ENCODE results near the gene CAPZB.

CAPZB gene

DNA sequence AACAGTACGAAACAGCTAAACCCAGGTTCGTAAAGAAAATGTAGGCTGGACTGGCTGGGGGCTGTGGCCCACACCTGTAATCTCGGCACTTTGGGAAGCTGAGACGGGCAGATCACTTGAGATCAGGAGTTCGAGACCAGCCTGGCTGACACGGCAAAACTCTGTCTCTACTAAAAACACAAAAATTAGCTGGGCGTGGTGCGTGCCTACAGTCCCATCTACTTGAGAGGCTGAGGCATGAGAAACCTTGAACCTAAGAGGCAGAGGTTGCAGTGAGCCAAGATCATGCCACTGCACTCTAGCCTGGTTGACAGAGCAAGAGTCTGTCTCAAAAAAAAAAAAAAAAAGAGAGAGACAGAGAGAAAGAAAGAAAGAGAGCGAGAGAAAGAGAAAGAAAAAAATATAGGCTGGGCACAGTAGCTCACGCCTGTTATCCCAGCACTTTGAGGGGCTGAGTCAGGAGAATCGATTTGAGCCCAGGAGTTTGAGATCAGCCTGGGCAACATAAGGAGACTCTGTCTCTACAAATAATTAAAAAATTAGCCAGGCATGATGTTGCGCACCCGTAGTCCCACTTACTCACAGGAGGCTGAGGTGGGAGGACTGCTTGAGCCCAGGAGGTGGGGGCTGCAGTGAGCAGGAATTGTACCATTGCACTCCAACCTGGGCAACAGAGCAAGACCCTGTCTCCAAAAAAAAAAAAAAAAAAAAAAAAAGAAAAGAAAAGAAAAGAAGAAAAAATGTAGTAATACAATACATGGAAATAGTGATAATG lies 35.7 kb downstream of the CAPZB start:
- no peak for DNase-seq (ENCODE audit: low read depth in 2 of 3, low spot score in 1 of 3)

DNA sequence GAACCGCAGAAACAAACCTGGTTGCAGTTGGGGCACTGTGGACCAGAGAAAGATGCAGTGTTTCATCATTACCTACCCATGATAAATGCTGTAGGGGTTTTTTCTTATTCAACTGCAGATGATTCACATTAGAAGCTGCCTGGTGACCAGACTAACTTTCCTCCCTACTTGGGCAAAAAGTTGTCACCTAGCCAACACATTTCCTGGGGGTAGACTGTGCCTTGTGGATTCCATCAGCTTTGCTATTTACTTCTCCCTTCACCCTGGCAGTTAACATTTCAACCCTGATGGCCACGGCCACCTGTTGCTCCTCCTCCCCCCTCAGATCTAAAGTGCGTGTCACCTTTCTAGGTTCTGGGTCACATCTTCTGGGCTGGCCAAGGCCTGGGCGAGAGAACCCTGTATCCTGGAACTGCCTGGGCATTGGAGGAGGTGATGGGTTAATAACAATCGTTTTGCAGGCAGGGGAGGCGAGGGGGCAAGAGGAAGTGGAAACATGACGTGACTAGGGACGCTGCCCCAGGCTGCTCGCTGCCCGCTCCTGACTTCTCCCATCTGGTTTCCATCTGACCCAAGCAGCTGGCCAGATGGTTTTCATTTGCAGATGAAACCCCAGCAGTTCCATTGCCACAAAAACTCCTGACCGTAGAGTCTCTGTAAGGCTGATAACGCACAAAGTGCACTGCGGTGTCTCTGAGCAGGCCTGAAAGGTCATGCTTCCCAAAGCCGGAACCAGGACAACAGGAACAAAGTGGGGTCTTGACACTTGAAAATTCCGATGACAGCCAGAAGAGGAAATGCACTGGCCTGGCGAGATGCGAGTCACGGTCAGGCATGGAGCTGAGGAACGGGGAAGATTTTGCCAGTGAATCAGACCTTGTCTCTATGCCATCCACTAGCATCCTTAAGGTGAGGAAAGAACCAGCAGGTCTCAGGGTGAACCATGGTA lies 36.6 kb downstream of the CAPZB start:
- peak in 1 of 3 donors; percentile 30 for DNase-seq (ENCODE audit: low read depth in 2 of 3, low spot score in 1 of 3)

DNA sequence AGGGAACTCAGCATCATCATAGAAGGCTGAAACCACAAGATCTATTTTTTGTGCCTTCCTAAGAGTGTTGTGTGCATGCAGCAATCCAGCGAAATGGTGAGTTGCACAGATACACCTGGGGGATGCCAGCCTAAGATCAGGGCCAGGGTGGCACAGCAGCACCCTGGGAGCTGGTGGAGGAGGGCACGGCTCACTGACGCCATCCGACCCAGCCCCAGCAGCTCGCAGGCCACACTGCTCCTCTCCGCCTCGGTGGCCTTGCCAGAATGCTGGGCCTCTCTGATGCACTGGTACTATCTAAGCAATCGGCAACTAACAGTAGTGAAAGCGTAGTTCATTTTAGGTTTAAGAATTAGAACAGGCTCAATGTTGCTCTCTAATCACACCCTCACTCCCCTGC lies 37.8 kb downstream of the CAPZB start:
- no peak for DNase-seq (ENCODE audit: low read depth in 2 of 3, low spot score in 1 of 3)

DNA sequence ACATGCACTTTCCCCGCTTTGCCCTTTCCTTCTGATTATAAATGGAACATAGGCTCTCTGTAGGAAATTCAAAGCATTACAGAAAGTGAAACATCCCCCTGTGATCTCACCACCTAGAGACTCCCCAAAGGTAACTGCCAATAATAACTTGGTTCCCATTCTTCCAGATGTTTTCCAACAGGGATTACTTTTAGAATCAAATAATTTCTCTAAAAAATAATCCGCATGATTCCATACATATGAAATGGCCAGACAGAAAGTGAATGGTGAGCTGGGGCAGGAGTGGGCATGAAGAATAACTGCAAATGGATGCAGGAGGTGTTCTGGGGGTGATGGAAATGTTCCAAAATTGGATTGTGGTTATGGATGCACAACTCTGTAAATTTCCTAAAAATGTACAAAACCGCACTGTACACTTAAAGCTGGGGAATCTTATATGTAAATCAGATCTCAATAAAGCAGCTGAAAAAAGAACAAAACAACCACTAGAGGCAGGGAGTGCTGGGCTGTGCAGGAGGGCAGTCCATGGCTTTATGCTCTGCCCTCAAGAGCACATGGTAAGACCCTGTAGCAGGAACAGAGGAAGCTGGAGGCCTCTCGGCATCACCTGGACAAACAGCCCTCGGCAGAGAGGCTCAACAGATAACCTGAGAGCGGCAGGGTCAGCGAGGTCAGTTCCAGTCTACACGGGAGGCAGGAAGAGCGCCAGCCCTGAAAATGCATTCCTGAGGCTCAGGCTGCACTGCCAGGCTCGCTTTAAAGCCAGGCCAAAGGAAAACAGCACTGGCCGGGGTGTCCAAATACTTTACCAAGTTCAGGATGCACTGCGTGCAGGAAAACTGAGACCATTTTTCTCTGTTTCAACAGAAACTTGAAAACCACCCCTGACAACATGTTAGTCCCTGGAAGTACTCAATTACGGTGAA lies 39.7 kb downstream of the CAPZB start:
- DNase-seq (ENCODE audit: low read depth in 2 of 3, low spot score in 1 of 3): no peak

DNA sequence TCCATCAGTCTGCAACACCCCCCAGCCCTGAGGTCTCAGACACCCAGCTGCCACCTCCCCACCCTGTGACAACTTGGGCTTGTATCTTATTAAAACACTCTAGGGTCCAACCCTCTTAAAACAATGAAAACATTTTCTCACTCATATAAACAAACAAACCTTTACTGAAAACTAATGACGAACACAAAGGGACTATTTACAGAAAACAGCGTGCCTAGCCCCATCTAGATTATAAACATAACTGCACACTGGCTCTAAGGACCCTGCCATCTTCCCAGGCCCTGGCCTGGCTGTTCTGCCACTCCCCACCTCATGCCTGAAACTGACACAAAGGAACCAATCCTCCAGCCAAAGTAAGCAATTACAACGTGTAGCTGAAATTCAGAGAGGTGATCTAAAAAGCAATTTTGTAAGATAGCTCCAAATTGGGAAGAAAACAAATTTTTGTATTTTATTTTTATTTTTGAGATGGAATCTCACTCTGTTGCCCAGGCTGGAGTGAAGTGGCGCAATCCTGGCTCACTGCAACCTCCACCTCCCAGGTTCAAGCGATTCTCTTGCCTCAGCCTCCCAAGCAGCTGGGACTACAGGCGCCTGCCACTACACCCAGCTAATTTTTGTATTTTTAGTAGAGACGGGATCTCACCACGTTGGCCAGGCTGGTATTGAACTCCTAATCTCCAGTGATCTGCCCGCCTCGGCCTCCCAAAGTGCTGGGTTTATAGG lies 40.9 kb downstream of the CAPZB start:
- no peak for DNase-seq (ENCODE audit: low read depth in 2 of 3, low spot score in 1 of 3)

GRCh38 chr1:19443326-19443725 lies 42.0 kb downstream of the CAPZB start:
- no peak for DNase-seq (ENCODE audit: low read depth in 2 of 3, low spot score in 1 of 3)

DNA sequence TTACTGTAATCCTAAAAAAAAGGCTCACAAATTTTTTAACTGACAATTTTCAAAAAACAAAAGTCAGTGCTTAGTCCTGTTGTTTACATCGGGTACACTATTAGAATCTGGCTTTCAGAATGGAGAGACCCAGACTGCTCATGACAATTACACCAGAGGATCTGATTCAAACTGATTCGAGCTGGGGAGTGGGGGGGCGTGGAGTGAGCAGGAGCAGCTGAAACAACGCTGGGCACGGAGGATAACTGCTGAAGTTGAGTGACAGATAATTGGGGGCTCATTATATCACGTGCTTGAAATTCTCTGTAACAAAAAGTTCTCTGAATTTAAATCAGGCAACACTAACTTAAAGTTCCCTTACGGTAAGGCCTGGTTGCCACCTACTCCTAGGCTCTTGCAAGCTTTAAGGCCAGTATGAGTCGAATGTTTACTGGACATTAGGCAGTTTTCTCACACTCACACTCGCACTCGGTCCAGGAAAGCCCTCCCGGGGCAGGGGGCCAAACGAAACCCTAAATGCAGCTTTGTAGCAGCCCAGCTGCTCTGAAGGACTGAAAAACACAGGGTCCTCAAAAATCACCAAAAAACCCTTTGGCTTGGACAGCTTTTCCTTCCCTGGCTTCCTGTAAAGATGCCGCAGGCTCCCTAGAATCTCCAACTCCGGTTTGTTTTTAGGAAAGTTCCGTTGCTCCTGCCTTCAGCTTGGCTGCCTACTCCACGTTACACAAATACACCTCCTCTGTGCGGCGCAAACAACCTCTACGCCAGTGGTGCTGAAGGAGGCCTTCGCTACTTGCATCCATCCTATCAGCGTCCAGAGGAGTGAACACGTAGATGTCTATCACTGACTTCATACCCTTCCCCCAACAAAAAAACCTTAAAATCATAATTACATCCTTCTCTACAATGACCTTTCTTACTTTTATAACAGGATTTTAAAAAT lies 42.9 kb downstream of the CAPZB start:
- DNase-seq (ENCODE audit: low read depth in 2 of 3, low spot score in 1 of 3): no peak

GRCh38 chr1:19441048-19441780 lies 44.1 kb downstream of the CAPZB start:
- no peak for DNase-seq (ENCODE audit: low read depth in 2 of 3, low spot score in 1 of 3)

DNA sequence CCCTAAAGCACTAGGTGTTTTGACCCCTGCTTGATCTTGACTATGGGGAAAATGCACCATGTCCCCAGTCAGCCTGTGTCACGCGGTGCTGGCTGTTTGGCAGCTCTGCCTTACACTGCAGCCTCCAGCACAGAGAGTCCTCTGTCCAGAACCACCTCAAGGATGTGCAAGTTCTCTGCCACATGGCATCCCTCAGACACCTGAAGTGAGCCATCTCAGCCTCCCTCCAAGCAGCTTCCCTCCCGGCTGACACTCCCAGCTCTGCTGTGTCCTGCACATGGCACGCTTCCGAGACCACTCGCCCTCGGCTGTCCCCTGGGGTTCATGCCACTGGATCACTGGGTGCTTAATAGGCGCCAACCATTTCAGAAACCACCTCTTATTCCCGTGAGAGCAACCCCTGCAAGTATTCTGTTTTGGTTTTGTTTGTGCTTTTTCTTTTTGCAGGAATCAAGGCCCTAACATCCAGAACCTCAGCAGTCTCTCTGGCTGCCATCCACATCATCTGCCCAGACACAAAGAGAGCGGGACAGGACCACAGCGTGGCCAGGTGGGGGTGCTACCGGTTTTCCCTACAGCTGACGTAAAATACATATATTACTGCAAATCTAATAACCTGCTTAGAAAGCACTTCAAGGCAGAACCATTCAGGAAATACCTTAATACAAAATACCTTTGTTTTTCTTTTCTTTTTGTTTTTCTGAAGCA lies 45.7 kb downstream of the CAPZB start:
- DNase-seq (ENCODE audit: low read depth in 2 of 3, low spot score in 1 of 3): no peak

- no peak for DNase-seq (ENCODE audit: low read depth in 2 of 3, low spot score in 1 of 3)
These were observed 46.7 kb downstream of the CAPZB start for GRCh38 chr1:19438516-19439195.

GRCh38 chr1:19437891-19438294 lies 47.4 kb downstream of the CAPZB start:
- DNase-seq (ENCODE audit: low read depth in 2 of 3, low spot score in 1 of 3): no peak

DNA sequence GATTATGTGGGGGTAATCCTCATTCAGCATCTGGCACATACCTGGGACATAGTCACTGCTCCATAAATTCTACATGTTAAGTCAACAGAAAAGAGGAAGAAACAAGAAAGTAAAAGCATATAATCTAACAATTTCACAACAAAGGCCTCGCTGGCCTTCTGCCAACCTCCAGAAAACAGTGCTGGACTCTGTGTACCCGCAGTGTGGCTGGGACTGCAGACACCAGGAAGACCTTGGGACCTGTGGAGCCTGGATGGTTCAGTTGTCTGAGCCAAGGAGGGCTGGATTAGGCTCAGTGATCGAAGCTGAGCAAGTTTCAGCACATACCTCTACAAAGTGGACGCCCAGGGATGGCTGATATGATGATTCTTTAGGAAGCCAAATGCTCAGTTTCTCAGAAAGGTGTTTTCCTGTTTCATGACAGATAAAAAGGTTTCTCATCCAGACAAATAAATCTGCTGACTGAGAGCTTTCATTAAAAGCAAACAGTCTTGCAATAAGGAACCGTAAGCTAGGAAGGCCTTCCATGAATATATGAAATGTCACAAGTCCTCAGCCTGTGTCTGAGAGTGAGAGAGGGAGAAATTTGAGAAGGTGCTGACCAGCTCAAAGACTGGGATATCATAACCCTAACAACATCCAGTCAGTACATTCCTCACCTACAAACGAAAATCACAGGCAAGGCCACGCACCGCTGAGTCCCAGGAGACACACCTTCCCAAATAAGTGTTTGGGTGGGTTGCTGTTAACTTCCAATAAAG lies 48.4 kb downstream of the CAPZB start:
- DNase-seq (ENCODE audit: low read depth in 2 of 3, low spot score in 1 of 3): no peak

GRCh38 chr1:19435851-19436455 lies 49.4 kb downstream of the CAPZB start:
- no peak for DNase-seq (ENCODE audit: low read depth in 2 of 3, low spot score in 1 of 3)

- no peak for DNase-seq (ENCODE audit: low read depth in 2 of 3, low spot score in 1 of 3)
These were observed 50.2 kb downstream of the CAPZB start for GRCh38 chr1:19435181-19435580.

DNA sequence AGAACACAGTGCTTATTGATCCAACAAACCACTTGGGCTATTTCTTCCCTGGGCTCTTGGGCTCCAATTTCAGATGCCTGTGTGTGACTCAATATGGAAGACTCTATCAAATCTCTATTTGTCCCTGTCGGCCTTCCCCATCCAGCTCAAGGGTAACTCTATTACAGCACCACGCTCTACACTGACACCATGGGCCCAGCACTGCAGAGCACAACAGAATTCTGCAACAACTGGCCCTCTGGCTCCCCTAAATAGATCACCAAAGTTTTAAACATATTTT lies 51.7 kb downstream of the CAPZB start:
- DNase-seq (ENCODE audit: low read depth in 2 of 3, low spot score in 1 of 3): no peak

DNA sequence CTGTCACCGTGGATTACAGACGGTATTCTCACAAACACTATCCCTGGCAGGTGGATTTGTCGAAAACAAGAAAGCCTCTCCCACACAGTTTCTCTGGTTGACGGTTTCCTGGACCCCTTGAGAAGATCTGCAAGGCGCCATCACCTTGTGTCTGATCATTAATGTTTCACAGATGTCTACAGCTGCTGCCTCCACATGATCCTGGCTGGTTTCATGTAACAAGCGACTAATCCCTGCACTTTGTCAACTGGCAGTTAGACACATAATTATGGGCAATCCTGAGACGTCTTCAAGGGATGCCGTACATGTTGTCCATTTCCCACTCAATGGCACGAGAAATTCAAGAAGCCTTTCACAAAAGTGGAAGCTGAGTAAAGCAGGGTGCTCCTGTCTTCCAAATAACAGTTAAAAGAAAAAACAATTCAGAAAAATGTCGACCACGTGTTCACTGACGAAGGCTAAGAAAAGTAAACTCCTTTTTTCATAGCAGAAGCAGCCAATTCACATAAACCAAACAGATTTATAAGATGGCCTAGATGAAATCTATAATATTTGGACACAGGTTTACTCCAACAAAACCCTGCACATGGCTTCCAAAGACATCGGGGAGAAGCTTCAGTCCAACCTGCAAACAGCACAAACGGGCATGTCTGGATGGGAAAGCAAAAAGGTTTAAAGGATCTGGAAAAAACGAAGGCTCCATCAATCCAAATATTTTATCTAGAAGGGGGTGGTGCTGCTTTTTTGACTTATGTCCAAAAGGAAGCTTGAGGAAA lies 52.2 kb downstream of the CAPZB start:
- no peak for DNase-seq (ENCODE audit: low read depth in 2 of 3, low spot score in 1 of 3)

All from stimulated activated CD4-positive, alpha-beta T cell treated with anti-CD3 and anti-CD28 coated beads, Interleukin-12 subunit alpha, Interleukin-12 subunit beta, amount 100 ng/mL, for 48 hours (primary cell).